ENCODE results near the gene TULP1.

GRCh38 chr6:35485402-35485877 lies 27.3 kb downstream of the TULP1 start:
- TF ChIP-seq CTCF (IDR thresholded peaks at IDR 0.05; ENCODE audit: insufficient read depth, low read length, poor library complexity, severe bottlenecking) (no peak), EZH2phosphoT487 (conservative IDR thresholded peaks at IDR 0.05; ENCODE audit: low read length) (no peak)

All from SU-DHL-6 (cell line).